ENCODE data around the gene SRP68.

DNA sequence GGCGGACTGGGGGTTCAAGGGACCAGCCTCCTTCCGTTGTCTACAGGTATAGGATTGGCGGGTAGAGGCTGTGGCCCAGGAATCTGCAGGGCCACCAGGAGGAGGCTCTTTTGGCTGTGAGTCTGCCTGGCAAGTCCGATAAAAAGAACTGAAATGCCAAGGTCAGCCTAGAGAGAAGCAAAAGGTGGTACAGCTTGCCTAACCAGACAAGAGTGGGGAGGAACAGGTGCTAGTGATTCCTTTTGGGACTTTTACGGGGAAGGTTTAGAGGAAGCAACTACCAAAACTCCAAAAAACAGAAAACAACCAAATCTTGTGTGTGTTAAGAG is 39.6 kb downstream of the SRP68 start:
- TF ChIP-seq, protein P1, sequence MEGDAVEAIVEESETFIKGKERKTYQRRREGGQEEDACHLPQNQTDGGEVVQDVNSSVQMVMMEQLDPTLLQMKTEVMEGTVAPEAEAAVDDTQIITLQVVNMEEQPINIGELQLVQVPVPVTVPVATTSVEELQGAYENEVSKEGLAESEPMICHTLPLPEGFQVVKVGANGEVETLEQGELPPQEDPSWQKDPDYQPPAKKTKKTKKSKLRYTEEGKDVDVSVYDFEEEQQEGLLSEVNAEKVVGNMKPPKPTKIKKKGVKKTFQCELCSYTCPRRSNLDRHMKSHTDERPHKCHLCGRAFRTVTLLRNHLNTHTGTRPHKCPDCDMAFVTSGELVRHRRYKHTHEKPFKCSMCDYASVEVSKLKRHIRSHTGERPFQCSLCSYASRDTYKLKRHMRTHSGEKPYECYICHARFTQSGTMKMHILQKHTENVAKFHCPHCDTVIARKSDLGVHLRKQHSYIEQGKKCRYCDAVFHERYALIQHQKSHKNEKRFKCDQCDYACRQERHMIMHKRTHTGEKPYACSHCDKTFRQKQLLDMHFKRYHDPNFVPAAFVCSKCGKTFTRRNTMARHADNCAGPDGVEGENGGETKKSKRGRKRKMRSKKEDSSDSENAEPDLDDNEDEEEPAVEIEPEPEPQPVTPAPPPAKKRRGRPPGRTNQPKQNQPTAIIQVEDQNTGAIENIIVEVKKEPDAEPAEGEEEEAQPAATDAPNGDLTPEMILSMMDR (IDR thresholded peaks at IDR 0.05; ENCODE audit: low read length): no peak
- TF ChIP-seq EZH2 (IDR thresholded peaks at IDR 0.05; ENCODE audit: borderline replicate concordance, low read length): no peak
